Subcutaneous adipose tissue (tissue), 4 donors: ENCODE data around the gene GUCY2C. TPM values are rescaled to one million over a fixed set of nuclear protein-coding genes. Genes with fewer than 3 reads are reported as not detected.

Experiments used
- total RNA-seq, 4 donors: library from RNA; depleted of rRNA; stranded (reverse); fragments of >200 nt; gene quantifications; one replicate each; pipeline ENCODE4 v1.1.0, GENCODE V29; 2016
- TF ChIP-seq, protein P1 (sequence below): fragments of 450-650 bp; IDR thresholded peaks from one replicate; pipeline ENCODE4 v1.5.1; 2016; ENCODE audit warnings: low read depth, mild to moderate bottlenecking, control low read depth, antibody characterized with exemption, moderate library complexity

Gene GUCY2C
- total RNA-seq, 4 donors from 2014 or later: 0.17 TPM; not detected in 3

DNA sequence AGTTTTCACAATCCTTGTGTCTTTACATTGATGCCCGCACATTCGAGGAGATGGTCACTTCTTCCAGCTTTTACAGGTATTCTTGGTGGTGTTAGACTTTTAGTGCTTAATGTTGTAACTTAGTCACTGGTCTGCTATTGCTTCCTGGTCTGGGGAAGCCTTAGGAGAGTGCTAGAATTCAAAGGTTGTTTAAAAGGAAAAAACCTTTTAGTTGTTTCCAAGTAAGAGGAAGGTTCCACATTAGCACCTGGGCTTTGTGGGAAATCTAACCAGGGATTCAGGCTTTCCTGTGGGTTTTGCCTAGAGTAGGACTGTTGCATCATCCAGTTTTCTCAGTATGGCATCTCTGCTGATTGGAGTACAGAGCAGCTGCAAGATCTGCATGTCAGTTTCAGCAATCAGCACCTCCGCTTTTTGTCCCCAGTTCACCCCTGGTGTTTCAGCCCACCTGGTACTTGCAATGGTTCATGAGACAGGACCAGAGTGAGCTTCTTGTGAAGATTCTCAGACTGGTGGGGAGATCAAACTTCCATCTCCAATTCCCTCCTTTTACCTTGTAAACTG lies 84.7 kb downstream of the GUCY2C start:
- TF ChIP-seq, protein P1, sequence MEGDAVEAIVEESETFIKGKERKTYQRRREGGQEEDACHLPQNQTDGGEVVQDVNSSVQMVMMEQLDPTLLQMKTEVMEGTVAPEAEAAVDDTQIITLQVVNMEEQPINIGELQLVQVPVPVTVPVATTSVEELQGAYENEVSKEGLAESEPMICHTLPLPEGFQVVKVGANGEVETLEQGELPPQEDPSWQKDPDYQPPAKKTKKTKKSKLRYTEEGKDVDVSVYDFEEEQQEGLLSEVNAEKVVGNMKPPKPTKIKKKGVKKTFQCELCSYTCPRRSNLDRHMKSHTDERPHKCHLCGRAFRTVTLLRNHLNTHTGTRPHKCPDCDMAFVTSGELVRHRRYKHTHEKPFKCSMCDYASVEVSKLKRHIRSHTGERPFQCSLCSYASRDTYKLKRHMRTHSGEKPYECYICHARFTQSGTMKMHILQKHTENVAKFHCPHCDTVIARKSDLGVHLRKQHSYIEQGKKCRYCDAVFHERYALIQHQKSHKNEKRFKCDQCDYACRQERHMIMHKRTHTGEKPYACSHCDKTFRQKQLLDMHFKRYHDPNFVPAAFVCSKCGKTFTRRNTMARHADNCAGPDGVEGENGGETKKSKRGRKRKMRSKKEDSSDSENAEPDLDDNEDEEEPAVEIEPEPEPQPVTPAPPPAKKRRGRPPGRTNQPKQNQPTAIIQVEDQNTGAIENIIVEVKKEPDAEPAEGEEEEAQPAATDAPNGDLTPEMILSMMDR: no peak

DNA sequence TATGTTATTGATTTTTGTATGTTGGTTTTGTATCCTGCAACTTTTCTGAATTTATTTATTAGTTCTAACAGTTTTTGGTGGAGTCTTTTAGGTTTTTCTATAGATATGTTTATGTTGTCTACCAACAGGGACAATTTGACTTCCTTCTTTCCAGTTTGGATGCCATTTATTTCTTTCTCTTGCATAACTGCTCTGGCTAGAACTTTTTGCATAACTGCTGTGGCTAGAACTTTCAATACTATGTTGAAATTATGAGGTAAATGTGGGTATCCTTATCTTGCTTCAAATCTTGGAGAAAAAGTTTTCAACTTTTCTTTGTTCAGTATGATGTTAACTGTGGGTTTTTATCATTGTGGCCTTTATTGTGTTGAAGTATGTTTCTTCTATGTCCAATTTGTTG lies 88.8 kb downstream of the GUCY2C start:
- TF ChIP-seq, protein P1: no peak

DNA sequence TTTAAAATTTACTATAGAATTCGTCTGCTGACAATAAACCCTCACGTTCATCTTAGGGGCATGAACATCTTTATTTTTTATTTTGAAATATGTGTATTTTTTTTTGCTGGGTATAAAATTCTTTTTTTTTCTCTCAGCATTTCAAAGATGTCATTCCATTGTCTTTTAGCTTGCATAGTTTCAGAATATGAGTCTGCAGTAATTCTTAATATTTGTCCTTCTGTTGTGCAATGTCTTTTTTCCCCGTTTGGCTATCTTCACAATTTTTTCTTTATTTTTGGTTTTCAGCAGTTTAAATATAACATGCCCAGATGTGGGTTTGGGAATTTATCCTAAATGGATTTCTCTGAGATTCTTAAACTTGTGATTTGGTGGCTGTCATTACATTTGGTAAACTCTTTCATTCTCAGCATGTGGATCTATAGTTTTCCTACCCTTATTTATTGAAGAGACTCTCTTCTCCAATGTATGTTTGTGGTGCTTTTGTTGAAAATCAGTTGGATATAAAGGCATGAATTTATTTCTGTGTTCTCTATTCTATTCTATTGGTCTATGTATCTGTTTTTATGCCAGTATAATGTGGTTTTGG lies 90.9 kb downstream of the GUCY2C start:
- TF ChIP-seq, protein P1: no peak

DNA sequence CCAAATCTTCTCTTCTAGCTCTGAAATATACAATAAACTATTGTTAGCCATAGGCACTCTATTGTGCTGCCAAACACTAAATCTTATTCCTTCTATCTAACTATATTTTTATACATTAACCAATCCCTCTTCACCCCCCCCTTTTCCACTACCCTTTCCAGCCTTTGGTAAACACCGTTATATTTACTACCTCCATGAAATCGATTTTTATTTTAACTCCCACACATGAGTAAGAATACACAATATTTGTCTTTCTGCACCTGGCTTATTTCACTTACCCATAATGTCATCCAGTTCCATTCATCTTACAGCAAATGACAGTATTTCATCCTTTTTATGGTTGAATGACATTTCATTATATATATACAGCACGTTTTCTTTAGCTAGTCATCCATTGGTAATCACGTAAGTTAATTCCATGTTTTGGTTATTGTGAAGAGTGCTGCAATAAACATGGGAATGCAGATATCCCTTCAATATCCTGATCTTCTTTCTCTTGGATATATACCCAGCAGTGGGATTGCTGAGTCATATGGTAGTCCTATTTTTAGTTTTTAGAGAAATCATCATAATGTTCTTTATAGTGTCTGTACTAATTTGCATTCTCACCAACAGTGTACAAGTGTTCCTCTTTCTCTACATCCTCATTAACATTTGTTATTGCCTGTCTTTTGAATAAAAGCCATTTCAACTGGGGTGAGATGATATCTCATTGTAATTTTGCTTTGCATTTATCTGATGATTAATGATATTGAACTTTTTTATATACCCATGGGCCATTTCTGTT lies 94.5 kb downstream of the GUCY2C start:
- TF ChIP-seq, protein P1: no peak

DNA sequence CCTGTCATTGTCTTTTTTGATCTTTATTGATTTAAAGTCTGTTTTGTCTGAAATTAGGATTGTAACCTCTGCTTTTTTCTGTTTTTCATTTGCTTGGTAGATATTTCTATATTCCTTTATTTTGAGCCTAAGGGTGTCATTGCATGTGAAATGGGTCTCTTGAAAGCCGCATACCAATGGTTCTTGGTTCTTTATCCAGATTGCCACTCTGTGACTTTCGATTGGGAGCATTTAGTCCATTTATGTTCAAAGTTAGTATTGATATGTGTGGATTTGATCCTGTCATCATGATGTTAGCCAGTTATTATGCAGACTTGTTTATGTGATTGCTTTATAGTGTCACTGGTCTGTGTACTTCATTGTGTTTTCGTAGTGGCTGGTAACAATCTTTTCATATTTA lies 98.9 kb downstream of the GUCY2C start:
- TF ChIP-seq, protein P1: no peak

DNA sequence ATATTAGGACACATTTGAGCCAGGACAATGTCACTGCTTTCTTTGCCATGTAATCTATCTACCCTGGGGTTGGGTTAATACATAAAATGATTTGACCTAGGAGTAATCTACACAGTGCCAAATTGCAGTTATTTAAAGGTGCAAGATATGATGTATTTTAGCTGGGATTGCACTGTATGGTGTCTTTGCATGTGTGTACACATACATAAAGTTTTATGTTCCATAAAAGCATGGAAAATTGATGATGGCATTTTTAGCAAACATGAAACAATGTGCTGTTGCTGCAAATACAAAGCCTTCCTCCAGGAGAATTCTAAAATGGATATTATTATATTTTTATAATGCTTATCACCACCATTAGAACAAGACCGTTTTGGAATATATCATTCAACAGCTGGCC lies 104.7 kb downstream of the GUCY2C start:
- TF ChIP-seq, protein P1: no peak
